ENCODE data around the gene MAGI1. TPM values are rescaled to one million over a fixed set of nuclear protein-coding genes. Genes with fewer than 3 reads are reported as not detected.
A peak's percentile ranks its signal among the peaks of the same experiment; 100 is the strongest.

MAGI1 gene
- total and polyA plus RNA-seq, 4 donors = 5.0 to 69.2 (median 28.5) TPM

DNA sequence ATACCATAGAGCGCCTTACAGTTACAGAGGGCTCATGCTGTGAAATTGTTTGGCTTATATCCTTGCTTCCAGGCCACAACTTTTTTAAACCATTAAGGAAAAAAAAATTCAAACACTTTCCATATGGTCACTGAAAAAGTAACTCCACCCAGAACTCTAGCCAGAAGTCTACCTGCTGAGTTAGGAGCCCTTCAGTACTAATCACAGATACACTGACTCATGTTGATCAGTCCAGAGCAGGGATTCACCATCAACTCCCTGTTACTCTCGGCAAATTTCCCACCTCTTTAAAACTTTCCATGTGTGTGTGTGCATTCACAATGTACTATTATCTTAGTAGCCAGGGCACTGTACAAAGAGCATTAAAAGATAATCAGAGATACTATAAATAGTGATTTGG lies 372.8 kb downstream of the MAGI1 start:
- H3K36me3 ChIP-seq (ENCODE audit: control insufficient read depth in 1 of 2, insufficient read depth in 2 of 2, low read length in 1 of 2) = no peaks in the 10 kb centered on the region
- WGBS, 2 donors = 99 to 100% methylated on average over 2 of the region's 2 CpGs
- intact Hi-C loops (cut with DNase I) = no loop called here
- DNase-seq = no peak
- peaks cover 0 to 2% of the 10 kb centered on the region in 2 donors for H3K4me1 ChIP-seq (ENCODE audit: control insufficient read depth in 1 of 2, insufficient read depth in 2 of 2, low read length in 2 of 2)
- H3K4me3 ChIP-seq (ENCODE audit: low read length in 2 of 2) = no peak overlapping the region
- H3K27me3 ChIP-seq (ENCODE audit: control insufficient read depth in 1 of 2, insufficient read depth in 2 of 2, low read length in 1 of 2) = no peaks in the 10 kb centered on the region
- no peaks in the 10 kb centered on the region for H3K9me3 ChIP-seq (ENCODE audit: control insufficient read depth, low read length)
- no peak overlapping the region for H3K27ac ChIP-seq (ENCODE audit: low read depth in 1 of 2, low read length in 2 of 2)
- ATAC-seq (ENCODE audit: low FRiP score) = no peak

DNA sequence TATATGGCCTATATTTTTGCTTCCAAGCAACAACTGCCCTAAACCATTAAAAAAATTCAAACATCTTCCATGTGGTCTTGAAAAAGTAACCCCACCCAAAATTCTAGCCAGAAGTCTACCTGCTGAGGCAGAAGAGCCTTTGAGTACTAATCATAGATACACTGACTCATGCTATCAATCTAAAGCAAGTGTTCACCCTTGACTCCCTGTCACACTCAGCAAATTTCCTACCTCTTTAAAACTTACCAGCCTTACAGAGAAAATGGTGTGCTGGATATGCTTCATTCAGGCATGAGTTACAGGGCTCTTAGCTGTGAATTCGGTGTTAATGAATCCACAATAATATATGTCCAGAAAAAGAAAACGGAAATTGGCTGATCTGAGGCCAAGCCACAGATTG lies 373.8 kb downstream of the MAGI1 start:
- ATAC-seq (ENCODE audit: low FRiP score) (no peak), DNase-seq (no peak)
- H3K4me3 ChIP-seq (ENCODE audit: low read length in 2 of 2) = no peak overlapping the region
- 92 to 96% methylated on average over 2 of the region's 2 CpGs for WGBS, 2 donors
- H3K4me1 ChIP-seq (ENCODE audit: control insufficient read depth in 1 of 2, insufficient read depth in 2 of 2, low read length in 2 of 2) = peaks cover 0 to 2% of the 10 kb centered on the region in 2 donors
- no peaks in the 10 kb centered on the region for H3K36me3 ChIP-seq (ENCODE audit: control insufficient read depth in 1 of 2, insufficient read depth in 2 of 2, low read length in 1 of 2)
- intact Hi-C loops (cut with DNase I) = no loop called here
- no peak overlapping the region for H3K27ac ChIP-seq (ENCODE audit: low read depth in 1 of 2, low read length in 2 of 2)
- no peaks in the 10 kb centered on the region for H3K9me3 ChIP-seq (ENCODE audit: control insufficient read depth, low read length)
- H3K27me3 ChIP-seq (ENCODE audit: control insufficient read depth in 1 of 2, insufficient read depth in 2 of 2, low read length in 1 of 2) = no peaks in the 10 kb centered on the region

DNA sequence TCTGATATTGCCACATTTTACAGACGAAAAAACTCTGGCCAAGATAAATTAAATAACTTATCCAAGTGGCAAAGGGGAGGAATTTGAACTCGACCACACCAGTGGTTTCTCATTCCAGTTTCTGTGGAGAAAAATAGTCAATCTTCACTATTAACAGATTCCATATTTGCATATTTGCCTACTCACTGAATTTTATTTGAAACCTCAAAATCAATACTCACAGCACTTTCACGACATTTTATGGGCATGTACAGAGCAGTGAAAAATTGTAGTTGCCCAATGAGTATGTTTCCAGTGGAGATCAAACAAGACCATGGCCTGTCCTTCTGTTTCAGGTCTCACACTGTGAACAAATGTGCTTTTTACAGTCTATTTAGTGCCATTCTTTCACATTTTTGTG lies 374.3 kb downstream of the MAGI1 start:
- ATAC-seq (ENCODE audit: low FRiP score) (no peak), DNase-seq (no peak)
- Histone ChIP-seq H3K9me3 (ENCODE audit: control insufficient read depth, low read length) (no peaks in the 10 kb centered on the region), H3K27ac (ENCODE audit: low read depth in 1 of 2, low read length in 2 of 2) (no peak overlapping the region), H3K27me3 (ENCODE audit: control insufficient read depth in 1 of 2, insufficient read depth in 2 of 2, low read length in 1 of 2) (no peaks in the 10 kb centered on the region), H3K4me3 (ENCODE audit: low read length in 2 of 2) (no peak overlapping the region), H3K4me1 (ENCODE audit: control insufficient read depth in 1 of 2, insufficient read depth in 2 of 2, low read length in 2 of 2) (peaks cover 0 to 4% of the 10 kb centered on the region in 2 donors), H3K36me3 (ENCODE audit: control insufficient read depth in 1 of 2, insufficient read depth in 2 of 2, low read length in 1 of 2) (no peaks in the 10 kb centered on the region)
- intact Hi-C loops (cut with DNase I) = no loop called here
- 45% methylated on average over 3 of the region's 3 CpGs for WGBS, 2 donors

DNA sequence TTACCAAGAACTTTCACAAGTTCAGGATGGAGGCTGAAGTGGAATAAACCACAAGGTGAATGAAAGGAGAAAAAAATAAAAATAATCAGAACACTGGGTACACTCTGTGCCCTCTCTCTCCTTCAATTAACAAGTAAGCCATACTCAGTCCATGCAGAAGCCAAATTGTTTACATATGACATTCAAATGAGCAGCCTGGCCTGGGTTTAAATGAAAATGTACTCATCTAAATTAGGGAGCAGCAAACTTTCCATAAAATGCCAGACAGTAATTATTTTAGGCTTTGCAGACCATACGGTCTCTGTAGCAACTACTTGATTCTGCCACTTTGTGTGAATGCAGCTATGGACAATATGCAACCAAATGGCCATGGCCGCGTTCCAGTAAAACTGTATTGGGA lies 376.6 kb downstream of the MAGI1 start:
- H3K9me3 ChIP-seq (ENCODE audit: control insufficient read depth, low read length) = no peaks in the 10 kb centered on the region
- 74 to 90% methylated on average over 3 of the region's 3 CpGs for WGBS, 2 donors
- H3K4me1 ChIP-seq (ENCODE audit: control insufficient read depth in 1 of 2, insufficient read depth in 2 of 2, low read length in 2 of 2) = peaks cover 0 to 7% of the 10 kb centered on the region in 2 donors
- intact Hi-C loops (cut with DNase I) = no loop called here
- H3K36me3 ChIP-seq (ENCODE audit: control insufficient read depth in 1 of 2, insufficient read depth in 2 of 2, low read length in 1 of 2) = no peaks in the 10 kb centered on the region
- H3K27ac ChIP-seq (ENCODE audit: low read depth in 1 of 2, low read length in 2 of 2) = no peak overlapping the region
- DNase-seq (no peak), ATAC-seq (ENCODE audit: low FRiP score) (no peak)
- no peaks in the 10 kb centered on the region for H3K27me3 ChIP-seq (ENCODE audit: control insufficient read depth in 1 of 2, insufficient read depth in 2 of 2, low read length in 1 of 2)
- H3K4me3 ChIP-seq (ENCODE audit: low read length in 2 of 2) = no peak overlapping the region

DNA sequence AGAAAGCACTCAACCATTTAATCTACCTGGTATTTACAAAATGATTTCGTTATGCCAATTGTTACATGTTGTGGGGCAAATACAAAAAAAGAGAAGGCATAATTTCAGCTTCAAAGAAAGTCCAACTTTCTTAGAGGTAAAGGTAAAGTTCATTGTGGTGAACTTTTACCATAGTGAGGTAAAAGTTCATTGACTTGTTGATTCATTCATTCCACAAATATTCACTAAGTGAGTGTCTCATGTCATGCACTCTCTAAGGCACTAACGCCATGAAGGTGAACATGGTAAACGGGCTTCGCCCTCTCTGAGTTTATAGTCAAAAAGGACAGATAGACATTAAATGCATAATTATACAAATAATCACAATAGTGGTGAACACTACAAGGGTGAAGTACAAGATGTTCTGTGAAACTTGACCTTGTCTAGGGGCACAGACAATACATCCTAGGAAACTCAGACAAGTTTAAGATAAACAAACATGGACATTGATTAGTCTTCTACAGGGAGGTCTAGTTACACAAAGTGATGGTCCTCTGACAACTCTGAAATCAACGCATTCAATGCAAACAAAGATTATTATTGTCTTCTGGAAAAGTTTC lies 378.6 kb downstream of the MAGI1 start:
- H3K27me3 ChIP-seq (ENCODE audit: control insufficient read depth in 1 of 2, insufficient read depth in 2 of 2, low read length in 1 of 2) = no peaks in the 10 kb centered on the region
- 95 to 97% methylated on average over 5 of the region's 5 CpGs for WGBS, 2 donors
- intact Hi-C loops (cut with DNase I) = no loop called here
- no peak for DNase-seq
- no peak overlapping the region for H3K4me3 ChIP-seq (ENCODE audit: low read length in 2 of 2)
- peaks cover 0 to 7% of the 10 kb centered on the region in 2 donors for H3K4me1 ChIP-seq (ENCODE audit: control insufficient read depth in 1 of 2, insufficient read depth in 2 of 2, low read length in 2 of 2)
- no peak overlapping the region for H3K27ac ChIP-seq (ENCODE audit: low read depth in 1 of 2, low read length in 2 of 2)
- no peak for ATAC-seq (ENCODE audit: low FRiP score)
- H3K36me3 ChIP-seq (ENCODE audit: control insufficient read depth in 1 of 2, insufficient read depth in 2 of 2, low read length in 1 of 2) = no peaks in the 10 kb centered on the region
- H3K9me3 ChIP-seq (ENCODE audit: control insufficient read depth, low read length) = no peaks in the 10 kb centered on the region

DNA sequence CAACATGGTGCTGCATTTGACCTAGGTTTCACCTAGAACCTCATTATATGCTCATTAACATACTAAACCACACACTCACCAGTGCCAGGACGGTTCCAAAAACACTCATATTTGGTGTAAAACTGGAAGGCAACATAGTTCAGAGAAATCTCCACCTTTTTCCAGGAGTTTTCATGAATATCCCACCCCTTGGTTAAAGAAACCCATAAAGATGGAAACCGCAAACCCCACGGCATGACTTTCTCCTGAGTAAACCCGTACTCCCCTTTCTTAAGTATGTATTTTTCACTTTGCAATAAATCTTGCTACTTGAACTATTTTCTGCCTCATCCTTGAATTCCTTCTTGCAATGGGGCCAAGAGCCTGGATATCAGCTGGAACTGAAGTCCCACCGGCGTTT lies 379.3 kb downstream of the MAGI1 start:
- peaks cover 0 to 7% of the 10 kb centered on the region in 2 donors for H3K4me1 ChIP-seq (ENCODE audit: control insufficient read depth in 1 of 2, insufficient read depth in 2 of 2, low read length in 2 of 2)
- no peak for DNase-seq
- ATAC-seq (ENCODE audit: low FRiP score) = no peak
- 85 to 90% methylated on average over 6 of the region's 6 CpGs for WGBS, 2 donors
- no peaks in the 10 kb centered on the region for H3K36me3 ChIP-seq (ENCODE audit: control insufficient read depth in 1 of 2, insufficient read depth in 2 of 2, low read length in 1 of 2)
- peak overlapping the region in 1 of 2 donors; percentile 17 for H3K27ac ChIP-seq (ENCODE audit: low read depth in 1 of 2, low read length in 2 of 2)
- H3K4me3 ChIP-seq (ENCODE audit: low read length in 2 of 2) = no peak overlapping the region
- no peaks in the 10 kb centered on the region for H3K9me3 ChIP-seq (ENCODE audit: control insufficient read depth, low read length)
- H3K27me3 ChIP-seq (ENCODE audit: control insufficient read depth in 1 of 2, insufficient read depth in 2 of 2, low read length in 1 of 2) = no peaks in the 10 kb centered on the region
- intact Hi-C loops (cut with DNase I) = no loop called here

DNA sequence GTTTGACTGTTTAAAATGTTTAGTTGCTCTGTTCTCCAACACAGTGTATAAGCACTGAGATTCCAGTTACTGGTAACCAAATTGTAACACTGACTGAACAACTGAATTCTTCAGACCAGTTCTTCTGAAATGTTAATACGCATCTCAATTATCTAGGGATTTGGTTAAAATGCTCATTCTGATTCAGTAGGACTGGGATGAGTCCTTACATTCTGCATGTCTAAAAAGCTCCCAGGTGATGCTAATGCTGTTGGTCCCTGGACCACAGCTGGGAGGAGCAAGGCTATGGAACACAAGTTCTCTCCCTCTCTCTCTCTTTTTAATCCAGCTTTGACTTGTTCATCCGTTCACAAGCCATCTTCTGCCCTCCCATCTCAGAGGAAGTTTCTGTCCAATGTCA lies 380.3 kb downstream of the MAGI1 start:
- Histone ChIP-seq H3K4me1 (ENCODE audit: control insufficient read depth in 1 of 2, insufficient read depth in 2 of 2, low read length in 2 of 2) (peaks cover 0 to 7% of the 10 kb centered on the region in 2 donors), H3K9me3 (ENCODE audit: control insufficient read depth, low read length) (no peaks in the 10 kb centered on the region), H3K27ac (ENCODE audit: low read depth in 1 of 2, low read length in 2 of 2) (peak overlapping the region in 1 of 2 donors; percentile 25), H3K36me3 (ENCODE audit: control insufficient read depth in 1 of 2, insufficient read depth in 2 of 2, low read length in 1 of 2) (no peaks in the 10 kb centered on the region), H3K27me3 (ENCODE audit: control insufficient read depth in 1 of 2, insufficient read depth in 2 of 2, low read length in 1 of 2) (no peaks in the 10 kb centered on the region), H3K4me3 (ENCODE audit: low read length in 2 of 2) (no peak overlapping the region)
- intact Hi-C loops (cut with DNase I) = no loop called here
- WGBS, 2 donors = 81 to 83% methylated on average over 2 of the region's 2 CpGs
- DNase-seq (no peak), ATAC-seq (ENCODE audit: low FRiP score) (no peak)

DNA sequence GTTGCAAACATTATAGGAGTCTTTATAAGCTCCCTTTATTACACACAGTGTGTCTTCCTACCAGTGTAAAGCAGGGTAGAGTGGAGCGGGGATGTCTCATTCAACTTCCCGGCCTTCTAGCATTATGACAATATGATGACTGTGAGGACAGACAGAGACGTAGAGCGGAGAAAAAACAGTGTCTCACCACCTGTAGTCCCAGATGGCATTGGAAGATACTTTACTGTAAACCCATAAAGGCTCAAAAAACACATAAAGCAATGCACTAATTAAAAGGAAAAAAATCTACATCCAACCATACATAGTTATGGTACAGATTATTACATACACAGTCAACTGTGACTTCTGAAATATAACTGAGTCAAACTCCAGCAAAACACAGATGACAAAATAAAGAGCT lies 383.7 kb downstream of the MAGI1 start:
- DNase-seq (no peak), ATAC-seq (ENCODE audit: low FRiP score) (no peak)
- no peaks in the 10 kb centered on the region for H3K9me3 ChIP-seq (ENCODE audit: control insufficient read depth, low read length)
- no peaks in the 10 kb centered on the region for H3K36me3 ChIP-seq (ENCODE audit: control insufficient read depth in 1 of 2, insufficient read depth in 2 of 2, low read length in 1 of 2)
- H3K4me3 ChIP-seq (ENCODE audit: low read length in 2 of 2) = no peak overlapping the region
- H3K27ac ChIP-seq (ENCODE audit: low read depth in 1 of 2, low read length in 2 of 2) = no peak overlapping the region
- no peaks in the 10 kb centered on the region for H3K27me3 ChIP-seq (ENCODE audit: control insufficient read depth in 1 of 2, insufficient read depth in 2 of 2, low read length in 1 of 2)
- intact Hi-C loops (cut with DNase I) = no loop called here
- WGBS, 2 donors = 97% methylated on average over 4 of the region's 4 CpGs
- peaks cover 0 to 5% of the 10 kb centered on the region in 2 donors for H3K4me1 ChIP-seq (ENCODE audit: control insufficient read depth in 1 of 2, insufficient read depth in 2 of 2, low read length in 2 of 2)

DNA sequence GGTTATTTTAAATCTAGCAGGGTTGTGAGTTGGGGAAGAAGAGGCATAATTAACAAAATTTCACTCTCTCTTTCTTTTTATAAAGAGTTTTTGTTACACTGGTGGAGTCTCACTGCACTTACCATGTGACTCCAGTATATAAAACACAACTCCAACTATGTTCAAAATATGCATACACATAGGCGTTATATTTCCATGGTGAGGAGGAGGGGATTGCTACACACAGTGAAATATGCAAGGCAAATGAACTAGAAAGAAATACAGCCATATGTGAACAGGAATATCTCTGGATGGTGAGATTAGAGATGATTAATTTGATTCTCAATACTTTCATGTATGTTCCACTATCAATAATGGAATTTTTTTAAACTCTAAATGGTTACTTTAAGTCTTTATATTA lies 385.0 kb downstream of the MAGI1 start:
- ATAC-seq (ENCODE audit: low FRiP score) (no peak), DNase-seq (no peak)
- H3K9me3 ChIP-seq (ENCODE audit: control insufficient read depth, low read length) = no peaks in the 10 kb centered on the region
- no peaks in the 10 kb centered on the region for H3K36me3 ChIP-seq (ENCODE audit: control insufficient read depth in 1 of 2, insufficient read depth in 2 of 2, low read length in 1 of 2)
- no peaks in the 10 kb centered on the region for H3K27me3 ChIP-seq (ENCODE audit: control insufficient read depth in 1 of 2, insufficient read depth in 2 of 2, low read length in 1 of 2)
- H3K27ac ChIP-seq (ENCODE audit: low read depth in 1 of 2, low read length in 2 of 2) = no peak overlapping the region
- intact Hi-C loops (cut with DNase I) = no loop called here
- H3K4me3 ChIP-seq (ENCODE audit: low read length in 2 of 2) = no peak overlapping the region
- peaks cover 0 to 3% of the 10 kb centered on the region in 2 donors for H3K4me1 ChIP-seq (ENCODE audit: control insufficient read depth in 1 of 2, insufficient read depth in 2 of 2, low read length in 2 of 2)
- whole genome bisulfite sequencing, 2 donors = 95 to 100% methylated on average over 1 of the region's 1 CpG
